Measurements from ENCODE around the gene ARHGEF11. TPM values are rescaled to one million over a fixed set of nuclear protein-coding genes. Genes with fewer than 3 reads are reported as not detected.

The ARHGEF11 gene
- total RNA-seq, 4 donors from 2014 or later, result 36.5 to 54.2 (median 41.2) TPM

GRCh38 chr1:157043685-157044084 lies 1.9 kb downstream of the ARHGEF11 start:
- Histone ChIP-seq H3K4me3 (peak overlapping the region; percentile 68 to 90 (median 77)), H3K36me3 (no peaks in the 10 kb centered on the region), H3K27ac (replicated peaks in 1 of 4) (no peak overlapping the region), H3K4me1 (peaks cover 36 to 65% (median 62%) of the 10 kb centered on the region in 4 donors), H3K9me3 (no peaks in the 10 kb centered on the region), H3K27me3 (no peaks in the 10 kb centered on the region)
- no peak for DNase-seq (ENCODE audit: extremely low spot score)
- intact Hi-C loops (cut with DNase I), result no loop called here
- WGBS, result 87% methylated on average over 2 of the region's 2 CpGs
- TF ChIP-seq CTCF (IDR thresholded peaks at IDR 0.05), result no peak
- TF ChIP-seq POLR2A (IDR thresholded peaks at IDR 0.05; ENCODE audit: low read depth), result no peak
- no peak for TF ChIP-seq POLR2AphosphoS5 (IDR thresholded peaks at IDR 0.05)

- intact Hi-C loops (cut with DNase I), result no loop called here
- Histone ChIP-seq H3K36me3 (no peaks in the 10 kb centered on the region), H3K27ac (replicated peaks in 1 of 4) (no peak overlapping the region), H3K9me3 (no peaks in the 10 kb centered on the region), H3K4me3 (peak overlapping the region; percentile 68 to 90 (median 77)), H3K27me3 (no peaks in the 10 kb centered on the region), H3K4me1 (peaks cover 36 to 67% (median 65%) of the 10 kb centered on the region in 4 donors)
- DNase-seq (ENCODE audit: extremely low spot score), result no peak
- no peak for TF ChIP-seq CTCF (IDR thresholded peaks at IDR 0.05)
- no peak for TF ChIP-seq EP300 (IDR thresholded peaks at IDR 0.05)
- TF ChIP-seq POLR2AphosphoS5 (IDR thresholded peaks at IDR 0.05), result no peak
- no peak for TF ChIP-seq POLR2A (IDR thresholded peaks at IDR 0.05; ENCODE audit: low read depth)
- 33% methylated on average over 2 of the region's 2 CpGs for WGBS
Observed at GRCh38 chr1:157042846-157043245, 2.7 kb downstream of the ARHGEF11 start.

GRCh38 chr1:157040802-157041201 lies 4.7 kb downstream of the ARHGEF11 start:
- H3K27me3 ChIP-seq, result no peaks in the 10 kb centered on the region
- intact Hi-C loops (cut with DNase I), result no loop called here
- no peak overlapping the region for H3K4me3 ChIP-seq
- no peak for DNase-seq (ENCODE audit: extremely low spot score)
- peaks cover 36 to 70% (median 61%) of the 10 kb centered on the region in 4 donors for H3K4me1 ChIP-seq
- H3K27ac ChIP-seq (replicated peaks in 1 of 4), result no peak overlapping the region
- no peaks in the 10 kb centered on the region for H3K36me3 ChIP-seq
- TF ChIP-seq POLR2AphosphoS5 (IDR thresholded peaks at IDR 0.05) (no peak), CTCF (IDR thresholded peaks at IDR 0.05) (no peak), POLR2A (IDR thresholded peaks at IDR 0.05; ENCODE audit: low read depth) (no peak), EP300 (IDR thresholded peaks at IDR 0.05) (no peak)
- WGBS, result 72% methylated on average over 1 of the region's 1 CpG
- no peaks in the 10 kb centered on the region for H3K9me3 ChIP-seq

GRCh38 chr1:157035121-157035520 lies 10.4 kb downstream of the ARHGEF11 start:
- no peak for TF ChIP-seq CTCF (IDR thresholded peaks at IDR 0.05)
- TF ChIP-seq POLR2AphosphoS5 (IDR thresholded peaks at IDR 0.05), result no peak
- TF ChIP-seq POLR2A (IDR thresholded peaks at IDR 0.05; ENCODE audit: low read depth), result no peak
- no peak for TF ChIP-seq EP300 (IDR thresholded peaks at IDR 0.05)
- 97% methylated on average over 6 of the region's 6 CpGs for WGBS
- Histone ChIP-seq H3K27ac (replicated peaks in 1 of 4) (no peak overlapping the region), H3K4me1 (peaks cover 13 to 44% (median 37%) of the 10 kb centered on the region in 4 donors), H3K4me3 (no peak overlapping the region), H3K27me3 (no peaks in the 10 kb centered on the region), H3K36me3 (no peaks in the 10 kb centered on the region), H3K9me3 (no peaks in the 10 kb centered on the region)
- intact Hi-C loops (cut with DNase I), result no loop called here
- no peak for DNase-seq (ENCODE audit: extremely low spot score)

- Histone ChIP-seq H3K36me3 (no peaks in the 10 kb centered on the region), H3K27ac (replicated peaks in 1 of 4) (no peak overlapping the region), H3K4me3 (no peak overlapping the region), H3K27me3 (no peaks in the 10 kb centered on the region), H3K4me1 (peaks cover 12 to 39% (median 32%) of the 10 kb centered on the region in 4 donors), H3K9me3 (no peaks in the 10 kb centered on the region)
- DNase-seq (ENCODE audit: extremely low spot score), result no peak
- 90% methylated on average over 7 of the region's 7 CpGs for WGBS
- intact Hi-C loops (cut with DNase I), result no loop called here
- TF ChIP-seq EP300 (IDR thresholded peaks at IDR 0.05), result no peak
- TF ChIP-seq POLR2A (IDR thresholded peaks at IDR 0.05; ENCODE audit: low read depth), result no peak
- TF ChIP-seq CTCF (IDR thresholded peaks at IDR 0.05), result no peak
- no peak for TF ChIP-seq POLR2AphosphoS5 (IDR thresholded peaks at IDR 0.05)
Observed at GRCh38 chr1:157034137-157034800, 11.3 kb downstream of the ARHGEF11 start.
